Measurements from ENCODE around the gene KAZALD1. TPM values are rescaled to one million over a fixed set of nuclear protein-coding genes. Genes with fewer than 3 reads are reported as not detected.

KAZALD1 gene
- total RNA-seq, 2 experiments from 2014 or later, result 0.72 to 0.90 TPM

- H3K27me3 Mint-ChIP-seq, result peaks cover 10% of the 10 kb centered on the region
- DNase-seq (no peak), ATAC-seq (no peak)
- no peak for TF ChIP-seq CTCF (IDR thresholded peaks at IDR 0.05)
- H3K36me3 Mint-ChIP-seq (ENCODE audit: low read depth), result peaks cover 6% of the 10 kb centered on the region
- no peak overlapping the region for H3K27ac Mint-ChIP-seq
- H3K4me3 Mint-ChIP-seq, result peak overlapping the region; percentile 80
- peaks cover 21% of the 10 kb centered on the region for H3K4me1 Mint-ChIP-seq (ENCODE audit: low read depth)
- intact Hi-C loops (cut with micrococcal nuclease), result no loop called here
- ChIA-PET POLR2A (interaction anchor here (0.9 to 4.3 kb wide), 6 partner anchors 11 to 25 kb away, joined by 3 to 30 read pairs (median 6); partner anchors contain the start of genes KAZALD1, PDZD7 and SFXN3), CTCF (interaction anchor here (1.2 to 20.4 kb wide), 12 partner anchors 10 to 171 kb away, joined by 3 to 655 read pairs (median 10); partner anchors contain the start of genes KAZALD1, PDZD7 and SFXN3)
- H3K9me3 Mint-ChIP-seq, result no peaks in the 10 kb centered on the region
These were observed 19.7 kb upstream of the KAZALD1 start for GRCh38 chr10:101042118-101042517.

GRCh38 chr10:101042667-101043362, 19.0 kb upstream of the KAZALD1 start:
- intact Hi-C loops (cut with micrococcal nuclease), result no loop called here
- H3K36me3 Mint-ChIP-seq (ENCODE audit: low read depth), result peaks cover 6% of the 10 kb centered on the region
- H3K27ac Mint-ChIP-seq, result peak overlapping the region; percentile 81
- CTCF ChIA-PET, result interaction anchor here (0.5 to 20.4 kb wide), 18 partner anchors 9 to 175 kb away, joined by 3 to 655 read pairs (median 4); partner anchors contain the start of genes KAZALD1, PDZD7 and SFXN3
- peaks cover 17% of the 10 kb centered on the region for H3K27me3 Mint-ChIP-seq
- ATAC-seq, result peak; percentile 96
- H3K4me1 Mint-ChIP-seq (ENCODE audit: low read depth), result peaks cover 21% of the 10 kb centered on the region
- DNase-seq, result peak; percentile 98
- peak overlapping the region; percentile 80 for H3K4me3 Mint-ChIP-seq
- no peaks in the 10 kb centered on the region for H3K9me3 Mint-ChIP-seq
- TF ChIP-seq CTCF (IDR thresholded peaks at IDR 0.05), result no peak
- POLR2A ChIA-PET, result interaction anchor here (0.9 to 4.3 kb wide), 11 partner anchors 8 to 52 kb away, joined by 3 to 30 read pairs (median 4); partner anchors contain the start of genes KAZALD1, LZTS2, PDZD7 and SFXN3

GRCh38 chr10:101043363-101043707, 18.5 kb upstream of the KAZALD1 start:
- Mint-ChIP-seq H3K27ac (no peak overlapping the region), H3K9me3 (no peaks in the 10 kb centered on the region), H3K27me3 (peaks cover 20% of the 10 kb centered on the region), H3K4me1 (ENCODE audit: low read depth) (peaks cover 22% of the 10 kb centered on the region), H3K4me3 (peak overlapping the region; percentile 80), H3K36me3 (ENCODE audit: low read depth) (peaks cover 2% of the 10 kb centered on the region)
- ATAC-seq (no peak), DNase-seq (no peak)
- POLR2A ChIA-PET, result interaction anchor here (0.9 to 4.3 kb wide), 9 partner anchors 8 to 53 kb away, joined by 3 to 30 read pairs (median 4); partner anchors contain the start of genes KAZALD1, LZTS2, PDZD7 and SFXN3
- intact Hi-C loops (cut with micrococcal nuclease), result no loop called here
- TF ChIP-seq CTCF (IDR thresholded peaks at IDR 0.05), result no peak
- CTCF ChIA-PET, result interaction anchor here (0.5 to 20.4 kb wide), 12 partner anchors 9 to 174 kb away, joined by 3 to 655 read pairs (median 4); partner anchors contain the start of genes KAZALD1, PDZD7 and SFXN3

- intact Hi-C loops (cut with micrococcal nuclease), result no loop called here
- no peak for DNase-seq
- CTCF ChIA-PET, result interaction anchor here (1.0 to 20.4 kb wide), 7 partner anchors 14 to 98 kb away, joined by 4 to 655 read pairs (median 25); partner anchors contain the start of genes KAZALD1, PDZD7 and SFXN3
- POLR2A ChIA-PET, result interaction anchor here (1.0 to 4.3 kb wide), 4 partner anchors 13 to 53 kb away, joined by 3 to 30 read pairs (median 4); partner anchors contain the start of genes LZTS2, PDZD7 and SFXN3
- H3K4me1 Mint-ChIP-seq (ENCODE audit: low read depth), result peaks cover 24% of the 10 kb centered on the region
- H3K4me3 Mint-ChIP-seq, result no peak overlapping the region
- no peak for ATAC-seq
- no peaks in the 10 kb centered on the region for H3K36me3 Mint-ChIP-seq (ENCODE audit: low read depth)
- H3K27me3 Mint-ChIP-seq, result peaks cover 28% of the 10 kb centered on the region
- no peaks in the 10 kb centered on the region for H3K9me3 Mint-ChIP-seq
- TF ChIP-seq CTCF (IDR thresholded peaks at IDR 0.05), result no peak
- H3K27ac Mint-ChIP-seq, result no peak overlapping the region
These were observed 17.7 kb upstream of the KAZALD1 start for GRCh38 chr10:101044117-101044516.

Measured in activated CD8-positive, alpha-beta T cell treated with anti-CD3 and anti-CD28 coated beads for 36 hours (primary cell).